Uterus (tissue), 4 donors: ENCODE data around the gene ZNF319. TPM values are rescaled to one million over a fixed set of nuclear protein-coding genes. Genes with fewer than 3 reads are reported as not detected.

Experiments used
- DNase-seq, 2 donors: peaks; one replicate each; pipeline ENCODE4 v3.0.0-alpha.2; 2019 to 2020
- H3K27ac ChIP-seq, 2 donors: fragments of 200-600 bp; sonication (generic); 1 replicate in 1 of 2; 2 replicates in 1 of 2; pipeline ENCODE4 v1.5.1; 2016 to 2018
- H3K27me3 ChIP-seq, 2 donors: fragments of 200-600 bp; sonication (generic); one replicate each; pipeline ENCODE4 v1.5.1; 2018 to 2019; ENCODE audit warnings: control low read depth in 1 of 2
- H3K36me3 ChIP-seq, 2 donors: fragments of 200-600 bp; sonication (generic); one replicate each; pipeline ENCODE4 v1.5.1; 2019; ENCODE audit warnings: control low read depth in 1 of 2
- H3K4me1 ChIP-seq, 2 donors: fragments of 200-600 bp; sonication (generic); one replicate each; pipeline ENCODE4 v1.5.1; 2018 to 2019; ENCODE audit warnings: control low read depth in 1 of 2
- H3K4me3 ChIP-seq, 2 donors: fragments of 200-600 bp; sonication (generic); 1 replicate in 1 of 2; 2 replicates in 1 of 2; pipeline ENCODE4 v1.5.1; 2018 to 2019; ENCODE audit warnings: mild to moderate bottlenecking in 1 of 2
- H3K9me3 ChIP-seq, 2 donors: fragments of 200-600 bp; sonication (generic); one replicate each; pipeline ENCODE4 v1.5.1; 2019; ENCODE audit warnings: control low read depth in 1 of 2
- POLR2A ChIP-seq, 2 donors: fragments of 450-650 bp; IDR thresholded peaks; one replicate each; pipeline ENCODE4 v1.6.1; 2016; ENCODE audit warnings: antibody characterized with exemption in 2 of 2, mild to moderate bottlenecking in 1 of 2, moderate library complexity in 1 of 2
- intact Hi-C: fragments of 100-400 bp; cut with DNase I; formaldehyde crosslinking; loops from one replicate; pipeline ENCODE4 v1.15.1; 2023; ENCODE audit warnings: low total_unique reads
- total RNA-seq, 4 donors: library from RNA; depleted of rRNA in 3 of 4; stranded (reverse); fragments of >200 nt in 3 of 4; gene quantifications; one replicate each; pipeline versions ENCODE4 v1.1.0 to v1.2.4, GENCODE V29; 2014 to 2023
- TF ChIP-seq, protein P1 (sequence below), 4 experiments: fragments of 200-600 bp in 2 of 4; fragments of 450-650 bp in 2 of 4; sonication (generic) in 2 of 4; IDR thresholded peaks; one replicate each; pipeline ENCODE4 v1.5.1; 2016 to 2019; ENCODE audit warnings: antibody characterized with exemption in 4 of 4, mild to moderate bottlenecking in 2 of 4, moderate library complexity in 1 of 4
- donor health status: DM: yes; HTN: yes; CAD: no.

ZNF319 gene
- total RNA-seq, 4 donors from 2014 or later: 5.4 to 11.5 (median 6.9) TPM

DNA sequence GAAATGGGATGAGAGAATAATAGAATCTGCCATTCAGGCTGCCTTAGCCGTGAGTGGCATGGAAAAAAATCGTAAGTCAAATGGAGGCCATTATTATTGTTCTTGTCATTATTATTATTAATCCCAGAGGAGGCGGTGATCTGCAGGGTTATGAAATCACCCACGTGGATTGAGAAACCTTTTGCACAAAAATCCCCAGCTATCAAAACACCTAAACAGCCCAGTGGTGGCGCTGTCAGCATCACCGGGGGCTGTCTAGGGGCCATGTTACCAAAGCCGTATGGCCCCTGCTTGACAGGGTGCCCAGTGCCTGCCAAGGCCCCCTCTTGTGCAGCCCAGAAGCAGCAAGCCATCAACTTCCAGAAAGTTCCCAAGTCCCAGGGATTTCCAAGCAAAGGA lies 54.7 kb downstream of the ZNF319 start:
- Histone ChIP-seq H3K4me3 (no peak overlapping the region), H3K27me3 (no peaks in the 10 kb centered on the region), H3K27ac (no peak overlapping the region), H3K9me3 (no peaks in the 10 kb centered on the region), H3K36me3 (no peaks in the 10 kb centered on the region), H3K4me1 (no peaks in the 10 kb centered on the region)
- no peak for DNase-seq
- intact Hi-C loops: no loop called here
- TF ChIP-seq POLR2A (IDR thresholded peaks at IDR 0.05): no peak
- TF ChIP-seq, protein P1, sequence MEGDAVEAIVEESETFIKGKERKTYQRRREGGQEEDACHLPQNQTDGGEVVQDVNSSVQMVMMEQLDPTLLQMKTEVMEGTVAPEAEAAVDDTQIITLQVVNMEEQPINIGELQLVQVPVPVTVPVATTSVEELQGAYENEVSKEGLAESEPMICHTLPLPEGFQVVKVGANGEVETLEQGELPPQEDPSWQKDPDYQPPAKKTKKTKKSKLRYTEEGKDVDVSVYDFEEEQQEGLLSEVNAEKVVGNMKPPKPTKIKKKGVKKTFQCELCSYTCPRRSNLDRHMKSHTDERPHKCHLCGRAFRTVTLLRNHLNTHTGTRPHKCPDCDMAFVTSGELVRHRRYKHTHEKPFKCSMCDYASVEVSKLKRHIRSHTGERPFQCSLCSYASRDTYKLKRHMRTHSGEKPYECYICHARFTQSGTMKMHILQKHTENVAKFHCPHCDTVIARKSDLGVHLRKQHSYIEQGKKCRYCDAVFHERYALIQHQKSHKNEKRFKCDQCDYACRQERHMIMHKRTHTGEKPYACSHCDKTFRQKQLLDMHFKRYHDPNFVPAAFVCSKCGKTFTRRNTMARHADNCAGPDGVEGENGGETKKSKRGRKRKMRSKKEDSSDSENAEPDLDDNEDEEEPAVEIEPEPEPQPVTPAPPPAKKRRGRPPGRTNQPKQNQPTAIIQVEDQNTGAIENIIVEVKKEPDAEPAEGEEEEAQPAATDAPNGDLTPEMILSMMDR (IDR thresholded peaks at IDR 0.05): no peak

DNA sequence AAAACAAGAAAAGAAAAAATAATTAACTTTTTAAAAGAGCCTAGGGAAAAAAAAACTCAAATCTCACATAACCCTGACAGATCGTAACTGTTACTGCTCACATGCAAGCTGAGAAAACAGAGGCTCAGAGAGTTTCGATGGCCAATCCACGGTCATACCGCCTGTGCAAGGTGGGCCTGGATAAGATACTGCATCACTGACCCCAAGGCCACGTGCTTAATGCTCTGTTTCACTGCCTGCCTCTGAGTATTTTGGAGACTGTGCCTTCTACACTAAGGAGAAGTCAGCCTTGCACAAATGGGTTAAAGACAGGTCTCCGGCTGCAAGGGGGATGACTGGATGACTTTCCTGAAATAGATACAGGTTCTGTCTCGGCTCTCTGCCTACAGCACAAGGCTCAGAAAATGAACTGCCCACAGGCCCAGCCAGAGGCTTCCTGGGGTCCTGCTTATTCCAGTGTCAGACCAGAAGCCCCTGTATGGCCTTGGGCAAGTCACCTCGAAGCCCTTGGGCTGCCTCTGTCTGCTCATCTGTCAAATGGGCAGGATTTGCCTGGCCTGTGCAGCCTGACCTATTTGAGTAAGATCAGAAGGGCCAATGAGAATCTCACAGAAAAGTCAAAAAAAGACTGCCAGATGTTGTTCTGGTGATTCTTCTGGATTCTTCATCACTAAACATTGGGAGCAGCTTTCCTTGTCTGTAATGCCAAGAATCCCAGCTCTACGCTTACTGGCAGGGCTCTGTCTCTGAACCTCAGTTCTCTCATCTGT lies 55.3 kb downstream of the ZNF319 start:
- H3K9me3 ChIP-seq: no peaks in the 10 kb centered on the region
- H3K4me3 ChIP-seq: no peak overlapping the region
- H3K27me3 ChIP-seq: no peaks in the 10 kb centered on the region
- no peaks in the 10 kb centered on the region for H3K36me3 ChIP-seq
- TF ChIP-seq, protein P1 (IDR thresholded peaks at IDR 0.05): no peak
- H3K27ac ChIP-seq: no peak overlapping the region
- intact Hi-C loops: no loop called here
- H3K4me1 ChIP-seq: no peaks in the 10 kb centered on the region
- DNase-seq: no peak

Other genes starting within 250 kb of the ZNF319 start
- 10 to 100 TPM in 2 of 4 donors, 1 to 10 TPM in 2; 3.2 to 44.2 (median 17.4) TPM for gene KIFC3, start 198.2 kb downstream of the ZNF319 start, total RNA-seq
- not detected for gene CNGB1, start 29.5 kb downstream of the ZNF319 start, total RNA-seq
- 10 to 100 TPM in 2 of 4 donors, 1 to 10 TPM in 2; 2.0 to 34.9 (median 14.9) TPM for gene USB1, start 735 bp upstream of the ZNF319 start, total RNA-seq
- 10 to 100 TPM in 1 of 4 donors, 1 to 10 TPM in 1, under 1 TPM in 2; under 0.01 to 12.5 (median 2.6) TPM for gene MMP15, start 25.1 kb upstream of the ZNF319 start, total RNA-seq
- gene CFAP20, start 128.7 kb upstream of the ZNF319 start, total RNA-seq: 10 to 100 TPM; 23.7 to 88.8 (median 59.2) TPM
- 10 to 100 TPM; 28.1 to 62.5 (median 45.9) TPM for gene CSNK2A2, start 197.4 kb upstream of the ZNF319 start, total RNA-seq